ENCODE results near the gene PCDHB4.
"Not testable (repeated sequence)": the region's sequence is repeated elsewhere in the genome, so short reads cannot be mapped to it uniquely, and the experiment has no call there.

PCDHB4 gene

DNA sequence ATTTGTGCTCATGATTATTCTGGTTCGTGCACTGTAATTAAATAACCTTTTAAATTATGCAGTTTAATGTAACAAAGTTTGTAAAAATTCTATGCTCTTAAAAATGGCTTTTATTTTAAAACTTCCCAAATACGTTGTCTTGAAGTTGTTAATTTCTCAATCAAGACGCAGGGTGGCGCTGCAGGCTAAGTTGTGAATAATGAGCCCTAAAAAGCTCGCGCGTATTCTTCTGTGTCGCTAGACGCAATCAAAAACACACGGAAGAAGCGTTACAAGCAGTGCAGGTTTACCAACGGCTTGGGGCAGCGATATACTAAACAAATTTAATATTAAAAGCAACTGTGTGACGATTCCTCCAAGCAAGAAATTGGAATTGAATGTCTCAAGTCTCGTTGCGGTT, at the start of gene PCDHB4:
TSS of gene PCDHB4 (plus strand) at position 256 of the 400 bp plus-strand sequence. CDS start 181 bp downstream, outside the sequence.
- no peak for DNase-seq

DNA sequence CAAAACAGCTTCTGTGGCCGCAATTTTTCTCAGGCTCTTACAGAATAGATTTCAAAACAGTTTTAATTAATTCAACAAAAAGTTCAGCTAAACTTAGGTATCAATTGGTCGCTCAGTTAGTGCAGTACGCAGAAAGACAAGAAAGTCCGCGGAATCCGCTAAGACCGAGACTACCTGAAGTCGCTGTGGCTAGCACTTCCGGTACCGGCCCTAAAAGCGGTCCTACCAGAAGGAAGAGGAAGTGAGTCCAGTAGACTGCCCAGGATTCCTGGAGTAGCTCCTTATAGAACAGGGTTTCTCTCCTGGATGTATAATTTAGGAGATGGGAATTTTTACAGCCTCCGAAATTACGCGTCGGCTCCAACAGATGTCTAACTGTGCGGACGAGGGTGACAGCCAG, 43.8 kb upstream of the PCDHB4 start:
- no peak for DNase-seq

DNA sequence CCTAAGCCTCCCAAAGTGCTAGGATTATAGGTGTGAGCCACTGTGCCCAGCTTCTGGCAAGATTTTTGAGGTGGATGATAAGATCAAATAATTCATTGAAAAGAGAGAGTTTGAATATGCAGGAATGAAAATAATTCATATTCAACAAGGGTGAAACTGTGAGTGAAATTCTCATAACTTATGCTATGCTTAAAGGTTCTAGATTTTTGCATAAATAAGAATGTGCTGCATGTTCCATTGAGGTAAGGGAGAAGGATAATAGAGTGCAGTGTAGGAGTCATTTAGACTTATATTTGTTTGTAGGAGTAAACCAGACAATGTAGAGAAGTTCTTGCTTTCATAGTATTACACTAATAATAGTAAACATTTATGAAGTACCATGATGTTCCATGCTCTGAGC, 39.4 kb upstream of the PCDHB4 start:
- DNase-seq: no peak

DNA sequence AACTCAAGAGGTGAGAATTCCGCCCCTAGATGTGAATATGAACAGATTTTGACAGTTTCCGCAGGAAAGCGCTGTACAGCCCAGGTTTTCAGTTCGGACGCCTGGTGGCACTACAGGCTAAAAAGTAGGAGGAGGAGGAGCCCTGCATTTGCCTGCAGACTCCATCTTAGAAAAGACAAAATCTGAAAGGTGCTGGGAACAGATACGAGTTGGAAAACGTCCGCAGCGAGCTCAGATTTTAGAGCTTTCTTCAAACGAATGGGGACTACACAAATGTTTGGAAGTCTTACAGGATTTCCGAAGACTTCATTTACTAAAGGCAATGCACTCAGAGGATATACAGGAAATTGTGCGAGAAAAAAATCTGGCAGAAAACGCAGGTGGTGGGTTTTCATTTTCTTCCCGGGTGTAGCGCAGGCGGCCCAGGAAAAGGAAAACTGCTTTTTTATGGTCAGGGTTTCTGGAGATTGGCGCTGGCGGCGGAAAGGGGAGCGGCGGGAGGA, 37.1 kb upstream of the PCDHB4 start:
- peak; percentile 56 for DNase-seq

DNA sequence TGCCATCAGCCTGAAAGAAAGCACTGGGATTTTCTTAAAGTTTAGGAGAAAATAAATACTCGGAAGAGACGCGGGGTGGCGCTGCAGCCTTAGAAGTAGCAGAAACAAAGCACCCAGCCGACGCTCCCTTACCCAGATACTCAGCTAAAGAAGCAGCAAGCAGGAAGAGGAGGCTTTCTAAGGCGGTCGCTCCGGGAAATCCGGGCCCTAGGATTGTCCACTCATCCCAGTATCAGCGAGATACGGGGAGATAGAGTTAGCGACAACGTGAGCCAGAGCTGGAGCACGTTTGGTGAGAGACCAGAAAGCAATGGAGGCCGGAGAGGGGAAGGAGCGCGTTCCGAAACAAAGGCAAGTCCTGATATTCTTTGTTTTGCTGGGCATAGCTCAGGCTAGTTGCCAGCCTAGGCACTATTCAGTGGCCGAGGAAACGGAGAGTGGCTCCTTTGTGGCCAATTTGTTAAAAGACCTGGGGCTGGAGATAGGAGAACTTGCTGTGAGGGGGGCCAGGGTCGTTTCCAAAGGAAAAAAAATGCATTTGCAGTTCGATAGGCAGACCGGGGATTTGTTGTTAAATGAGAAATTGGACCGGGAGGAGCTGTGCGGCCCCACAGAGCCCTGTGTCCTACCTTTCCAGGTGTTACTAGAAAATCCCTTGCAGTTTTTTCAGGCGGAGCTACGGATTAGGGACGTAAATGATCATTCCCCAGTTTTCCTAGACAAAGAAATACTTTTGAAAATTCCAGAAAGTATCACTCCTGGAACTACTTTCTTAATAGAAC, 26.9 kb upstream of the PCDHB4 start, which contains the start of gene PCDHB2:
TSS of gene PCDHB2 (plus strand) at position 135 of the 782 bp plus-strand sequence. CDS start at position 311, 176 bp downstream.
- peak; percentile 1 for DNase-seq

DNA sequence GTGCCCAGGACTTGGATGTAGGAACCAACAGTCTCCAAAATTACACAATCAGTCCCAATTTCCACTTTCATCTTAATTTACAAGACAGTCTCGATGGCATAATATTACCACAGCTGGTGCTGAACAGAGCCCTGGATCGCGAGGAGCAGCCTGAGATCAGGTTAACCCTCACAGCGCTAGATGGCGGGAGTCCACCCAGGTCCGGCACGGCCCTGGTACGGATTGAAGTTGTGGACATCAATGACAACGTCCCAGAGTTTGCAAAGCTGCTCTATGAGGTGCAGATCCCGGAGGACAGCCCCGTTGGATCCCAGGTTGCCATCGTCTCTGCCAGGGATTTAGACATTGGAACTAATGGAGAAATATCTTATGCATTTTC, 26.4 kb upstream of the PCDHB4 start:
- DNase-seq: no peak

DNA sequence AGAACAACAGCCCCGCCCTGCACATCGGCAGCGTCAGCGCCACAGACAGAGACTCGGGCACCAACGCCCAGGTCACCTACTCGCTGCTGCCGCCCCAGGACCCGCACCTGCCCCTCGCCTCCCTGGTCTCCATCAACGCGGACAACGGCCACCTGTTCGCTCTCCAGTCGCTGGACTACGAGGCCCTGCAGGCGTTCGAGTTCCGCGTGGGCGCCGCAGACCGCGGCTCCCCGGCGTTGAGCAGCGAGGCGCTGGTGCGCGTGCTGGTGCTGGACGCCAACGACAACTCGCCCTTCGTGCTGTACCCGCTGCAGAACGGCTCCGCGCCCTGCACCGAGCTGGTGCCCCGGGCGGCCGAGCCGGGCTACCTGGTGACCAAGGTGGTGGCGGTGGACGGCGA, 25.4 kb upstream of the PCDHB4 start:
- not testable (repeated sequence) for DNase-seq

DNA sequence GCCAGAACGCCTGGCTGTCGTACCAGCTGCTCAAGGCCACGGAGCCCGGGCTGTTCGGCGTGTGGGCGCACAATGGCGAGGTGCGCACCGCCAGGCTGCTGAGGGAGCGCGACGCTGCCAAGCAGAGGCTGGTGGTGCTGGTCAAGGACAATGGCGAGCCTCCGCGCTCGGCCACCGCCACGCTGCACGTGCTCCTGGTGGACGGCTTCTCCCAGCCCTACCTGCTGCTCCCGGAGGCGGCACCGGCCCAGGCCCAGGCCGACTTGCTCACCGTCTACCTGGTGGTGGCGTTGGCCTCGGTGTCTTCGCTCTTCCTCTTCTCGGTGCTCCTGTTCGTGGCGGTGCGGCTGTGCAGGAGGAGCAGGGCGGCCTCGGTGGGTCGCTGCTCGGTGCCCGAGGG, 25.0 kb upstream of the PCDHB4 start:
- DNase-seq: not testable (repeated sequence)

DNA sequence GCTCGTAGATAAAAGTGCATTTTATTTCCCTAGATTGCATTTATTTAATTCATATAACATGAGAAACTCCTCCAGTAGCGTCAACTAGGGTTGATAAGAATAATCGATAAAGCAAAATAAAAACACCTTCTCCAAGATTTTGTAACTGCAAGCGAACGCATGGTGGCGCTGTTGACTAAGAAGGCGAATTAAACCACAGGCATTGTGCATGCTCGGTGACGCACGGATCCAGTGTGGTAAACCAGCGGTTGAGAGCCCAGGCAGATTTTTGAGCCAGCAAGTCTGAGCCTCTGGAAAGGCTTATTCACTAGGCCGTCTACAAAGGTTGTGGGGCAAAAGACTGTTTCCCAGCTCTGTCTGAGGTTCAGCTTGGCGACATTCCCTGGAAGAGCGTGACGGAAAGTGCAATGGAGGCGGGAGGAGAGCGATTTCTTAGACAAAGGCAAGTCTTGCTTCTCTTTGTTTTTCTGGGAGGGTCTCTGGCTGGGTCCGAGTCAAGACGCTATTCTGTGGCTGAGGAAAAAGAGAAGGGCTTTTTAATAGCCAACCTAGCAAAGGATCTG, 21.3 kb upstream of the PCDHB4 start, which contains the start of gene PCDHB3:
TSS of gene PCDHB3 (plus strand) at position 231 of the 563 bp plus-strand sequence. CDS start at position 408, 177 bp downstream.
- DNase-seq: no peak

DNA sequence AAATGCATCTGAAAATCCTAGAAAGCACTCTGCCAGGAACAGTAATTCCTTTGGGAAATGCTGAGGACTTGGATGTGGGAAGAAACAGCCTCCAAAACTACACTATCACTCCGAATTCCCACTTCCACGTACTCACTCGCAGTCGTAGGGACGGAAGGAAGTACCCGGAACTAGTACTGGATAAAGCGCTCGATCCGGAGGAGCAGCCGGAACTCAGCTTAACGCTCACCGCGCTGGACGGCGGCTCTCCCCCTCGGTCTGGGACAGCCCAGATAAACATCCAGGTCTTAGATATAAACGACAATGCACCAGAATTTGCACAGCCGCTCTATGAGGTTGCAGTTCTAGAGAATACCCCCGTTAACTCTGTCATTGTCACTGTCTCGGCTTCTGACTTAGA, 20.6 kb upstream of the PCDHB4 start:
- no peak for DNase-seq

DNA sequence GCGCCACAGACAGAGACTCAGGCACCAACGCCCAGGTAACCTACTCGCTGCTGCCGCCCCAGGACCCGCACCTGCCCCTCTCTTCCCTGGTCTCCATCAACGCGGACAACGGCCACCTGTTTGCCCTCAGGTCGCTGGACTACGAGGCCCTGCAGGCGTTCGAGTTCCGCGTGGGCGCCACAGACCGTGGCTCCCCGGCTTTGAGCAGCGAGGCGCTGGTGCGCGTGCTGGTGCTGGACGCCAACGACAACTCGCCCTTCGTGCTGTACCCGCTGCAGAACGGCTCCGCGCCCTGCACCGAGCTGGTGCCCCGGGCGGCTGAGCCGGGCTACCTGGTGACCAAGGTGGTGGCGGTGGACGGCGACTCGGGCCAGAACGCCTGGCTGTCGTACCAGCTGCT, 19.5 kb upstream of the PCDHB4 start:
- DNase-seq: not testable (repeated sequence)

DNA sequence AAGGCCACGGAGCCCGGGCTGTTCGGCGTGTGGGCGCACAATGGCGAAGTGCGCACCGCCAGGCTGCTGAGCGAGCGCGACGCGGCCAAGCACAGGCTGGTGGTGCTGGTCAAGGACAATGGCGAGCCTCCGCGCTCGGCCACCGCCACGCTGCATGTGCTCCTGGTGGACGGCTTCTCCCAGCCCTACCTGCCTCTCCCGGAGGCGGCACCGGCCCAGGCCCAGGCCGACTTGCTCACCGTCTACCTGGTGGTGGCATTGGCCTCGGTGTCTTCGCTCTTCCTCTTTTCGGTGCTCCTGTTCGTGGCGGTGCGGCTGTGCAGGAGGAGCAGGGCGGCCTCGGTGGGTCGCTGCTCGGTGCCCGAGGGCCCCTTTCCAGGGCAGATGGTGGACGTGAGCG, 19.1 kb upstream of the PCDHB4 start:
- not testable (repeated sequence) for DNase-seq

DNA sequence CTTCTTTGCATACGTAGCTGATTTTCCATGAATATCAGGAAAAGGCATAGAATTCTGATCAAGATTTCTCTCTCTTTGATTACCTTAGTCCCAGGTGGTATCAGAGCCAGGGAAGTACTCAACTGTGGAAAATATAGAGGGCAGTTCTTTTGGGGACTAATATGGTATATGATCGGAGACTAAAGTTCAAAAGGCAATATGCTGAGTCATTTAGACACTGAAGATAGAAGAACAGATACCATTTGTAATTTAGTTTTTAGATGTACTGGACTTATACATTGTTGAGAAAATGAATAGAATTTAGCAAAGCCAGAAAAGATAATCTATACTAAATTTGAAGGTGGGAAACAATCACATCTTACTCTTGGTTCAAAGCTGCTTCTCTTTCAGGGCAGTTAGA, 16.3 kb upstream of the PCDHB4 start:
- DNase-seq: no peak

DNA sequence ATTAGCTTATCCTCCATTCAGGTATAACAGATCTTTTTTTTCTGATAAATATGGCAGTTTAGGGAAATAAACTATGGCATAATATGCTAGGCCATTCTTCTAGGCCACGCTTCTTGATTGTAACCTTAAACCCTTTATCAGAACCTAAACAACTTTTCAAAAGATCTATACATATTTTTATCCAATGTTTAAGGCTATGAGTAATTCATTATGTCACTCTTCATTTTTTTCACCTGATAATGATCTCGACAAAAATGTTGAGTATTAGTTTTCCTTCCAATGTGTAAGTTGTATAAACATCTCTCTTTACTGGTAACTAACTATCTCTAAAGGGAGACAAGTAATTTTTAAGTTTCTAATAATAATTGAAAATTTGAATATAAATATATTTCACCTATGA, 2.4 kb upstream of the PCDHB4 start:
- DNase-seq: no peak

DNA sequence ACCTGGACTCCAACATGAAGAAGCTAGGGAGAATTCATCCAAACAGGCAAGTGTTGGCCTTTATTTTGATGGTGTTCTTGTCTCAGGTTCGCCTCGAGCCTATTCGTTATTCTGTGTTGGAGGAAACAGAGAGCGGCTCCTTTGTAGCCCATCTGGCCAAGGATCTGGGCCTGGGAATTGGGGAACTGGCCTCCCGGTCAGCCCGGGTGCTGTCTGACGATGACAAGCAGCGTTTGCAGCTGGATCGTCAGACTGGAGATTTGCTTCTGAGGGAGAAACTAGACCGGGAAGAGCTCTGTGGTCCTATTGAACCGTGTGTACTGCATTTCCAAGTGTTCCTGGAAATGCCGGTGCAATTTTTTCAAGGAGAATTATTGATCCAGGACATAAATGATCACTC, 367 bp downstream of the PCDHB4 start:
- no peak for DNase-seq

DNA sequence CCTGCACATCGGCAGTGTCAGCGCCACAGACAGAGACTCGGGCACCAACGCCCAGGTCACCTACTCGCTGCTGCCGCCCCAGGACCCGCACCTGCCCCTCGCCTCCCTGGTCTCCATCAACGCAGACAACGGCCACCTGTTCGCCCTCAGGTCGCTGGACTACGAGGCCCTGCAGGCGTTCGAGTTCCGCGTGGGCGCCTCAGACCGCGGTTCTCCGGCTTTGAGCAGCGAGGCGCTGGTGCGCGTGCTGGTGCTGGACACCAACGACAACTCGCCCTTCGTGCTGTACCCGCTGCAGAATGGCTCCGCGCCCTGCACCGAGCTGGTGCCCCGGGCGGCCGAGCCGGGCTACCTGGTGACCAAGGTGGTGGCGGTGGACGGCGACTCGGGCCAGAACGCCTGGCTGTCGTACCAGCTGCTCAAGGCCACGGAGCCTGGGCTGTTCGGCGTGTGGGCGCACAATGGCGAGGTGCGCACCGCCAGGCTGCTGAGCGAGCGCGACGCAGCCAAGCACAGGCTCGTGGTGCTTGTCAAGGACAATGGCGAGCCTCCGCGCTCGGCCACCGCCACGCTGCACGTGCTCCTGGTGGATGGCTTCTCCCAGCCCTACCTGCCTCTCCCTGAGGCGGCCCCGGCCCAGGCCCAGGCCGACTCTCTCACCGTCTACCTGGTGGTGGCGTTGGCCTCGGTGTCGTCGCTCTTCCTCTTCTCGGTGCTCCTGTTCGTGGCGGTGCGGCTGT, 1.9 kb downstream of the PCDHB4 start:
- DNase-seq: not testable (repeated sequence)

DNA sequence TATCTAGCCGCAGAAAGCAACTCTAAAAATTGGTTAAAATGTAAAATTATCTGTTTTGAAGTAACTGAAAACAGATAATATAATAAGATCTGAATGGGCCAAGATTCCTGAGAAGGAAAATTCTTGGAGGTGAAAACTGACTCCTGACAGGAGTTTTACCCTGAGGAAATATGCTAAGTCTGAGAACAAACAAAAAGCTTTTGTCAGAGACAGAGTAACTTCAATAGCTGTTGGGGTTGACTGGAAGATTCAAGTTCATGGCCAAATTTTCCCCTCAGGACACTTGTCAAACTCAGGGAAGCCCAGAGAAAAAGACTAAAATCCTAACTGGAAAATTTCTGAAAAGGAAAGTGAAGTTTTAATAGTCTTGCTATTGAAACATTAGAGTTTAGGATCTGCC, 5.7 kb downstream of the PCDHB4 start:
- DNase-seq: no peak

DNA sequence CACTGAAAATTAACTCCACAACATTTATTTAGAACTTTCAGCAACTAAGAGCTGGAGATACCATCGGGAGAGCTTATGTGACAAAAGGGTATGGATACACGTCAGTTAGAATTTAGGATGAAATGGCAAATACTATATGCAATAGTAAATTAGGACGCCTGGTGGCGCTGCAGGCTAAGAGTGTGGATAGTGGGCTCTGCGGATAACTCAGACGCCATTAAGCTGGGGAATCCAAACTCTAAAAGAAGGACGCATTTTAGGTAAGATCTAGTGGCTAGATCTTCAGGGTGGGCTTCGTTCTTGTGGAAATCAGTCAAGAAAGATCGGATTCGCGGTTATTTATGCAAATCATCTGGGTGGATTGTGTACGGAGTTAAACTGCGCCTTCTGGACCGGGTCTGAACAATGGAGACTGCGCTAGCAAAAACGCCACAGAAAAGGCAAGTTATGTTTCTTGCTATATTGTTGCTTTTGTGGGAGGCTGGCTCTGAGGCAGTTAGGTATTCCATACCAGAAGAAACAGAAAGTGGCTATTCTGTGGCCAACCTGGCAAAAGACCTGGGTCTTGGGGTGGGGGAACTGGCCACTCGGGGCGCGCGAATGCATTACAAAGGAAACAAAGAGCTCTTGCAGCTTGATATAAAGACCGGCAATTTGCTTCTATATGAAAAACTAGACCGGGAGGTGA, 13.6 kb downstream of the PCDHB4 start, which contains the start of gene PCDHB5:
TSS of gene PCDHB5 (plus strand) at position 177 of the 688 bp plus-strand sequence. CDS start at position 406, 229 bp downstream.
- no peak for DNase-seq

DNA sequence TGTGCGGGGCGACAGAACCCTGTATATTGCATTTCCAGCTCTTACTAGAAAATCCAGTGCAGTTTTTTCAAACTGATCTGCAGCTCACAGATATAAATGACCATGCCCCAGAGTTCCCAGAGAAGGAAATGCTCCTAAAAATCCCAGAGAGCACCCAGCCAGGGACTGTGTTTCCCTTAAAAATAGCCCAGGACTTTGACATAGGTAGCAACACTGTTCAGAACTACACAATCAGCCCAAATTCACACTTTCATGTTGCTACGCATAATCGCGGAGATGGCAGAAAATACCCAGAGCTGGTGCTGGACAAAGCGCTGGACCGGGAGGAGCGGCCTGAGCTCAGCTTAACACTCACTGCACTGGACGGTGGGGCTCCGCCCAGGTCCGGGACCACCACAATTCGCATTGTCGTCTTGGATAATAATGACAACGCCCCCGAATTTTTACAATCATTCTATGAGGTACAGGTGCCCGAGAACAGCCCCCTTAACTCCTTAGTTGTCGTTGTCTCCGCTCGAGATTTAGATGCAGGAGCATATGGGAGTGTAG, 14.2 kb downstream of the PCDHB4 start:
- no peak for DNase-seq

DNA sequence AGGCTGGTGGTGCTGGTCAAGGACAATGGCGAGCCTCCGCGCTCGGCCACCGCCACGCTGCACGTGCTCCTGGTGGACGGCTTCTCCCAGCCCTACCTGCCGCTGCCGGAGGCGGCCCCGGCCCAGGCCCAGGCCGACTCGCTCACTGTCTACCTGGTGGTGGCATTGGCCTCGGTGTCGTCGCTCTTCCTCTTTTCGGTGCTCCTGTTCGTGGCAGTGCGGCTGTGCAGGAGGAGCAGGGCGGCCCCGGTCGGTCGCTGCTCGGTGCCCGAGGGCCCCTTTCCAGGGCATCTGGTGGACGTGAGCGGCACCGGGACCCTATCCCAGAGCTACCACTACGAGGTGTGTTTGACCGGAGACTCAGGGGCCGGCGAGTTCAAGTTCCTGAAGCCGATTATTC, 15.7 kb downstream of the PCDHB4 start:
- DNase-seq: not testable (repeated sequence)

DNA sequence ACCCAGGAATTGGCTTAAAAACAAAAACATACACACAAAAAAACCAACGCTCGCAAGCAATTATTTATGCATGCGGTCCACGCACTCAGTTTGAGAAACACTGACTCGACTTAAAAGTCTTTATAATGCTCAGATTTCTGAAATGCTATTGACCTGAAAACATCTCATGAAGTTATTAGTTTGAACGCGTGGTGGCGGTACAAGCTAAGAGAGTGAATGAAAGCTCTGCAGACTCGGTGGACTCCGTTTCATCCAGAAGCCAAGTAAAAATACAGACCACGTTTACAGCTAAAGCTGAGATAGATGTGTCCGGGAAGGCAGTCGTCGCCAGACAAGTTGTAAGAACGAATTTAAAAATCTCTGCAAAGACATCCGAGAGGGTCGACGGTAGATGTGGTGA, 28.2 kb downstream of the PCDHB4 start, which contains the start of gene PCDHB6:
TSS of gene PCDHB6 (plus strand) at position 246 of the 400 bp plus-strand sequence. CDS start 201 bp downstream, outside the sequence.
- DNase-seq: no peak

Measured in CD4-positive, alpha-beta T cell treated with Interleukin-10 for 1 hour (primary cell).